K562 (cell line): ENCODE data around the gene RNF11. TPM values are rescaled to one million over a fixed set of nuclear protein-coding genes. Genes with fewer than 3 reads are reported as not detected.
A peak's percentile ranks its signal among the peaks of the same experiment; 100 is the strongest.

Experiments used
- FIP1L1 ChIP-seq: fragments of 200-400 bp; formaldehyde crosslinking; IDR thresholded peaks from 2 replicates; pipeline ENCODE4 v1.6.1; 2018; ENCODE audit warnings: mild to moderate bottlenecking, low read depth, low read length; ENCODE audit not compliant: poor library complexity, severe bottlenecking
- GABPB1 ChIP-seq: sonication (generic); formaldehyde crosslinking; IDR thresholded peaks from 2 replicates; pipeline ENCODE4 v1.8.0; 2022; ENCODE audit warnings: mild to moderate bottlenecking, missing genetic modification reagents
- HDAC8 ChIP-seq: fragments of 450-650 bp; IDR thresholded peaks from 2 replicates; pipeline ENCODE4 v1.6.1; 2016; ENCODE audit warnings: mild to moderate bottlenecking, missing genetic modification characterization, moderate library complexity, missing compliant biosample characterization
- HLTF ChIP-seq: fragments of 450-650 bp; IDR thresholded peaks from 2 replicates; pipeline ENCODE4 v1.6.1; 2016
- HMBOX1 ChIP-seq: sonication (generic); IDR thresholded peaks from 2 replicates; pipeline ENCODE4 v1.6.1; 2016
- KLF1 ChIP-seq: fragments of 450-650 bp; IDR thresholded peaks from 2 replicates; pipeline ENCODE4 v1.6.1; 2016; ENCODE audit warnings: missing genetic modification characterization, missing compliant biosample characterization
- LCOR ChIP-seq: sonication (generic); formaldehyde crosslinking; IDR thresholded peaks from 2 replicates; pipeline ENCODE4 v1.8.0; 2022; ENCODE audit warnings: mild to moderate bottlenecking, missing genetic modification reagents
- NEUROD1 ChIP-seq: fragments of 150-350 bp; IDR thresholded peaks from 2 replicates; pipeline ENCODE4 v1.6.1; 2014; ENCODE audit warnings: borderline replicate concordance, low read length, low read depth; ENCODE audit not compliant: partially characterized antibody
- PATZ1 ChIP-seq: fragments of 250-450 bp; sonication (Bioruptor Pico); IDR thresholded peaks from 2 replicates; pipeline ENCODE4 v1.5.0; 2020; ENCODE audit warnings: mild to moderate bottlenecking, borderline replicate concordance
- PHF8 ChIP-seq: fragments of 200-600 bp; sonication (generic); IDR thresholded peaks from 2 replicates; pipeline ENCODE4 v1.6.1; 2012; ENCODE audit warnings: mixed run types, mild to moderate bottlenecking, inconsistent platforms, low read length, moderate library complexity, borderline replicate concordance
- POLR2G ChIP-seq: fragments of 200-400 bp; formaldehyde crosslinking; IDR thresholded peaks from 2 replicates; pipeline ENCODE4 v1.6.1; 2017; ENCODE audit warnings: low read depth, mild to moderate bottlenecking, antibody characterized with exemption, low read length, moderate library complexity
- SIN3A ChIP-seq, 2 experiments: fragments of 150-350 bp in 1 of 2; IDR thresholded peaks; 2 replicates each; pipeline ENCODE4 v1.6.1; 2011 to 2016; ENCODE audit warnings: borderline replicate concordance in 2 of 2, low read depth in 2 of 2, low read length in 2 of 2, mild to moderate bottlenecking in 2 of 2, moderate library complexity in 2 of 2; ENCODE audit not compliant: control insufficient read depth in 1 of 2
- SMAD3 ChIP-seq: fragments of 450-650 bp; formaldehyde crosslinking; conservative IDR thresholded peaks from 2 replicates; pipeline ENCODE4 v1.4.0; 2020; ENCODE audit warnings: mild to moderate bottlenecking
- TOE1 ChIP-seq, 2 experiments: fragments of 450-650 bp in 1 of 2; sonication (generic) in 1 of 2; formaldehyde crosslinking in 1 of 2; IDR thresholded peaks; 2 replicates each; pipeline versions ENCODE4 v1.7.1 to v1.8.0; 2016 to 2022; ENCODE audit warnings: borderline replicate concordance in 2 of 2, mild to moderate bottlenecking in 2 of 2, antibody characterized with exemption in 1 of 2, inconsistent platforms in 1 of 2, low read depth in 1 of 2, missing genetic modification reagents in 1 of 2, moderate library complexity in 1 of 2
- UBTF ChIP-seq, 2 experiments: IDR thresholded peaks; 2 replicates each; pipeline ENCODE4 v1.6.1; 2012; ENCODE audit warnings: improper control_type of control experiment in 2 of 2, low read depth in 2 of 2, low read length in 2 of 2, borderline replicate concordance in 1 of 2
- ZFP36 ChIP-seq: fragments of 150-350 bp; IDR thresholded peaks from 2 replicates; pipeline ENCODE4 v1.6.1; 2018; ENCODE audit warnings: low read length, low read depth; ENCODE audit not compliant: partially characterized antibody
- ZNF347 ChIP-seq: fragments of 450-650 bp; formaldehyde crosslinking; IDR thresholded peaks from 2 replicates; pipeline ENCODE4 v1.4.0; 2020; ENCODE audit warnings: low read depth, mild to moderate bottlenecking, moderate library complexity
- ZNF511 ChIP-seq: sonication (generic); formaldehyde crosslinking; IDR thresholded peaks from 2 replicates; pipeline ENCODE4 v1.8.0; 2022; ENCODE audit warnings: mild to moderate bottlenecking, missing genetic modification reagents
- ZNF778 ChIP-seq: fragments of 450-650 bp; formaldehyde crosslinking; IDR thresholded peaks from 2 replicates; pipeline ENCODE4 v1.4.0; 2020; ENCODE audit warnings: mild to moderate bottlenecking, moderate library complexity
- polyA plus RNA-seq, 8 experiments: library from polyadenylated mRNA; depleted of rRNA in 4 of 8; stranded (reverse) in 5 of 8; unstranded in 3 of 8; fragments of >200 nt; fragmentation: Nextera tagmentation in 2 of 8; fragmentation: Illumina TruSeq in 1 of 8; extraction: Ambion mirVana in 2 of 8; extraction: Trizol in 1 of 8; gene quantifications; 2 replicates each; pipeline versions ENCODE4 v1.2.1 to v1.2.3, GENCODE V29; 2011 to 2014; ENCODE audit warnings: inconsistent platforms in 1 of 8, missing spikeins in 1 of 8
- total RNA-seq, 7 experiments: library from RNA; depleted of rRNA in 6 of 7; stranded (reverse); fragments of >200 nt in 6 of 7; fragmentation: Illumina TruSeq in 2 of 7; extraction: Trizol in 2 of 7; gene quantifications; 2 replicates each; pipeline versions ENCODE4 v1.2.1 to v1.2.3, GENCODE V29; 2011 to 2021; ENCODE audit warnings: low replicate concordance in 1 of 7

Gene RNF11
- total and polyA plus RNA-seq, 9 of the 15 experiments (the other 6 are each of a cell fraction or from before 2014, with no cell fraction given), result 5.7 to 34.3 (median 23.1) TPM

GRCh38 chr1:51296383-51297357 is 60.6 kb downstream of the RNF11 start (continued):
- TF ChIP-seq PATZ1 (CRISPR knock-in tag) (no peak), KLF1 (tag) (peak; percentile 53; the same call in 1 of the 2 replicates), LCOR (CRISPR knock-in tag) (peak; percentile 76; the same call in 1 of the 2 replicates), GABPB1 (CRISPR knock-in tag) (peak; percentile 66; the same call in 1 of the 2 replicates), SMAD3 (no peak), ZFP36 (peak; percentile 38), ZNF347 (CRISPR knock-in tag) (no peak), HMBOX1 (no peak), HLTF (no peak), TOE1 (IDR thresholded peaks at IDR 0.05; ENCODE audit: borderline replicate concordance) (peak; percentile 7; the same call in 1 of the 2 replicates), TOE1 (CRISPR knock-in tag; IDR thresholded peaks at IDR 0.05; ENCODE audit: borderline replicate concordance, low read depth) (no peak), SIN3A (IDR thresholded peaks at IDR 0.05; ENCODE audit: borderline replicate concordance in 2 of 2, control insufficient read depth in 1 of 2, low read depth in 2 of 2, low read length in 2 of 2) (no peak), POLR2G (peak; percentile 74), ZNF778 (CRISPR knock-in tag) (no peak), HDAC8 (peak; percentile 54; the same call in 1 of the 2 replicates), NEUROD1 (no peak), ZNF511 (CRISPR knock-in tag) (peak; percentile 85), PHF8 (no peak; the same call in 1 of the 2 replicates), FIP1L1 (peak; percentile 22), UBTF (IDR thresholded peaks at IDR 0.05; ENCODE audit: borderline replicate concordance in 1 of 2, low read depth in 2 of 2, low read length in 2 of 2) (0 out of 4 replicates have a peak, but pooled peaks of 1 of the 2 experiments have one; percentile 49)
